OCI-LY1 (cell line): ENCODE data around the gene FGF11.

Experiments
- H2AFZ ChIP-seq: fragments of 200-600 bp; sonication (generic), shearing (Covaris generic); 2 replicates; pipeline ENCODE4 v1.6.0; 2014; ENCODE audit warnings: antibody characterized with exemption, mild to moderate bottlenecking, low read length
- H3F3A ChIP-seq: fragments of 200-600 bp; sonication (generic), shearing (Covaris generic); 2 replicates; pipeline ENCODE4 v1.6.0; 2014; ENCODE audit warnings: mild to moderate bottlenecking, antibody characterized with exemption, low read length, moderate library complexity; ENCODE audit not compliant: insufficient read depth
- H3K27ac ChIP-seq: fragments of 200-600 bp; sonication (generic); 2 replicates; pipeline ENCODE4 v1.5.1; 2014; ENCODE audit warnings: low read length, mixed run types, mild to moderate bottlenecking, low read depth; ENCODE audit not compliant: poor library complexity, severe bottlenecking
- H3K27me3 ChIP-seq: fragments of 200-600 bp; sonication (generic); 2 replicates; pipeline ENCODE4 v1.6.0; 2014; ENCODE audit warnings: antibody characterized with exemption, mild to moderate bottlenecking, low read length, moderate library complexity; ENCODE audit not compliant: insufficient read depth
- H3K36me3 ChIP-seq: fragments of 200-600 bp; sonication (generic); 2 replicates; pipeline ENCODE4 v1.6.1; 2014; ENCODE audit warnings: mild to moderate bottlenecking, antibody characterized with exemption, low read length, moderate library complexity, mixed read lengths; ENCODE audit not compliant: insufficient read depth
- H3K4me1 ChIP-seq: fragments of 200-600 bp; sonication (generic); 2 replicates; pipeline ENCODE4 v1.5.1; 2014; ENCODE audit warnings: mild to moderate bottlenecking, low read length, moderate library complexity; ENCODE audit not compliant: insufficient read depth, severe bottlenecking
- H3K4me2 ChIP-seq: fragments of 200-600 bp; sonication (generic), shearing (Covaris generic); 2 replicates; pipeline ENCODE4 v1.6.1; 2014; ENCODE audit warnings: low read length
- H3K4me3 ChIP-seq: fragments of 200-600 bp; sonication (generic); 2 replicates; pipeline ENCODE4 v1.5.1; 2014; ENCODE audit warnings: low read length, low read depth, mild to moderate bottlenecking, mixed read lengths; ENCODE audit not compliant: poor library complexity, severe bottlenecking
- H3K79me2 ChIP-seq: fragments of 200-600 bp; shearing (Covaris generic); 2 replicates; pipeline ENCODE4 v1.6.1; 2016; ENCODE audit warnings: mixed run types, low read length, mixed read lengths; ENCODE audit not compliant: insufficient read depth
- H3K9ac ChIP-seq: fragments of 200-600 bp; sonication (generic), shearing (Covaris generic); 2 replicates; pipeline ENCODE4 v1.6.1; 2014; ENCODE audit warnings: mild to moderate bottlenecking, low read length, mixed read lengths
- H3K9me2 ChIP-seq: fragments of 200-600 bp; sonication (generic), shearing (Covaris generic); 2 replicates; pipeline ENCODE4 v1.6.1; 2014; ENCODE audit warnings: low read depth, mild to moderate bottlenecking, low read length, mixed read lengths
- H3K9me3 ChIP-seq: fragments of 200-600 bp; shearing (Covaris generic); 2 replicates; pipeline ENCODE4 v1.6.1; 2014; ENCODE audit warnings: low read length, mixed read lengths
- H4K20me1 ChIP-seq: fragments of 200-600 bp; sonication (generic), shearing (Covaris generic); 2 replicates; pipeline ENCODE4 v1.6.0; 2016; ENCODE audit warnings: mild to moderate bottlenecking, low read length; ENCODE audit not compliant: insufficient read depth
- CTCF ChIP-seq: fragments of 200-600 bp; sonication (generic), shearing (Covaris generic); IDR thresholded peaks from 2 replicates; pipeline ENCODE4 v1.5.1; 2017; ENCODE audit warnings: mild to moderate bottlenecking, antibody characterized with exemption, low read length, moderate library complexity, mixed read lengths
- EZH2 ChIP-seq: fragments of 200-600 bp; sonication (generic), shearing (Covaris generic); IDR thresholded peaks from 2 replicates; pipeline ENCODE4 v1.8.0; 2017; ENCODE audit warnings: borderline replicate concordance, mixed run types, mild to moderate bottlenecking, antibody characterized with exemption, low read length, moderate library complexity, mixed read lengths

FGF11 gene

GRCh38 chr17:7411427-7411750 lies 27.9 kb upstream of the FGF11 start:
- H3K4me1 ChIP-seq = no peaks in the 10 kb centered on the region
- 0 out of 2 replicates have a peak, but pooled peaks cover 9% of the 10 kb centered on the region for H3K27me3 ChIP-seq
- H3K36me3 ChIP-seq = no peaks in the 10 kb centered on the region

GRCh38 chr17:7413346-7413985 lies 25.8 kb upstream of the FGF11 start:
- H2AFZ ChIP-seq = no peak overlapping the region
- no peaks in the 10 kb centered on the region for H3K36me3 ChIP-seq
- H3K79me2 ChIP-seq = no peaks in the 10 kb centered on the region
- H3K4me3 ChIP-seq = no peak overlapping the region
- TF ChIP-seq CTCF (no peak), EZH2 (no peak)
- H3K9me2 ChIP-seq = no peaks in the 10 kb centered on the region
- no peaks in the 10 kb centered on the region for H3K9me3 ChIP-seq
- H3K4me2 ChIP-seq = no peak overlapping the region
- peaks cover 16% of the 10 kb centered on the region; the same call in 1 of the 2 replicates for H3K27me3 ChIP-seq
- no peak overlapping the region for H3K27ac ChIP-seq
- no peaks in the 10 kb centered on the region for H3F3A ChIP-seq
- no peaks in the 10 kb centered on the region for H3K4me1 ChIP-seq
- no peaks in the 10 kb centered on the region for H4K20me1 ChIP-seq
- H3K9ac ChIP-seq = no peak overlapping the region

More at GRCh38 chr17:7411427-7411750, 27.9 kb upstream of the FGF11 start:
- TF ChIP-seq EZH2 (no peak), CTCF (no peak)
- H3F3A ChIP-seq = no peaks in the 10 kb centered on the region
- H3K9ac ChIP-seq = no peak overlapping the region
- no peak overlapping the region for H3K27ac ChIP-seq
- no peak overlapping the region for H3K4me3 ChIP-seq
- H3K9me3 ChIP-seq = no peaks in the 10 kb centered on the region
- H3K9me2 ChIP-seq = no peaks in the 10 kb centered on the region
- H4K20me1 ChIP-seq = no peaks in the 10 kb centered on the region
- H3K79me2 ChIP-seq = no peaks in the 10 kb centered on the region
- H3K4me2 ChIP-seq = no peak overlapping the region
- H2AFZ ChIP-seq = no peak overlapping the region

- H4K20me1 ChIP-seq = no peaks in the 10 kb centered on the region
- no peak overlapping the region for H3K9ac ChIP-seq
- no peak overlapping the region for H3K4me2 ChIP-seq
- TF ChIP-seq CTCF (no peak), EZH2 (no peak)
- H3K9me2 ChIP-seq = no peaks in the 10 kb centered on the region
- no peaks in the 10 kb centered on the region for H3F3A ChIP-seq
- no peaks in the 10 kb centered on the region for H3K4me1 ChIP-seq
- peaks cover 26% of the 10 kb centered on the region; the same call in 1 of the 2 replicates for H3K27me3 ChIP-seq
- no peak overlapping the region for H2AFZ ChIP-seq
- H3K27ac ChIP-seq = no peak overlapping the region
- no peak overlapping the region for H3K4me3 ChIP-seq
- H3K36me3 ChIP-seq = no peaks in the 10 kb centered on the region
- no peaks in the 10 kb centered on the region for H3K79me2 ChIP-seq
- H3K9me3 ChIP-seq = no peaks in the 10 kb centered on the region
These were observed 24.5 kb upstream of the FGF11 start for GRCh38 chr17:7414837-7415236.
